ENCODE results near the gene CHAC1.
A peak's percentile ranks its signal among the peaks of the same experiment; 100 is the strongest.

The CHAC1 gene, protein sequence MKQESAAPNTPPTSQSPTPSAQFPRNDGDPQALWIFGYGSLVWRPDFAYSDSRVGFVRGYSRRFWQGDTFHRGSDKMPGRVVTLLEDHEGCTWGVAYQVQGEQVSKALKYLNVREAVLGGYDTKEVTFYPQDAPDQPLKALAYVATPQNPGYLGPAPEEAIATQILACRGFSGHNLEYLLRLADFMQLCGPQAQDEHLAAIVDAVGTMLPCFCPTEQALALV

DNA sequence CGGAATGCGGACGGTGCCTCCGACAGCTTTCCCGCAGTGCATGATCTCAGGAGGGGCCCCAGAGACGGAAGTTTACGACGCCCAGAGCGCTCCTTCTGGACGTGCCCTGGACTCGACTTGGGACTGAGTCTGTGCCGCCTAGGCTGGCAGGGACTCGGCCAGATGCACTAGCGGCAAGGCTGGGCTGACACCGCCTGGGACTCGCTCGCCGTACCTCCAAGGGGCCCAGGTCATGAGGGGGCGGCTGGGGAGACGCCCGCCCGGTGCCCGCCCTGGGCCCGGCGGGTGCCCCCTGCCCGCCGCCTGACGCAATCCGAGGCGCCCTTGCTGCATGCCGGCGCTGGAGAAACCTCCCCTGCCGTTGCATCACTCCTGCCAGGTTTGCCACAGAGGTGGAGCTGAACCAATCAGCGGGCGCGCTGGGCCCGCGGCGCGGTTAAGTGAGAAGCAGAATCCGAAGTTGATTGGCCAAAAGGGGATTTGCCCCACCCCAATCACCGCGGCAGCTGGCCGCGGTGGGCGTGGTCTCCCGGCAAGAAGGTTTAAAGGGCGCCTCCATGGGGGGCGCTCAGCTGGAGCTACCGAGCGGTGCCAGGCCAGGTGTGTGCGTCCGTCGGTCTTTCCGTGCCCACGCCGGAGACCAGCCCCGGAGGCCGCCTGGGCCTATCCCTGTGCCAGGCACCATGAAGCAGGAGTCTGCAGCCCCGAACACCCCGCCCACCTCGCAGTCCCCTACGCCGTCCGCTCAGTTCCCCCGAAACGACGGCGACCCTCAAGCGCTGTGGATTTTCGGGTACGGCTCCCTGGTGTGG, at the start of gene CHAC1:
CHAC1 (plus strand) TSS at position 571 of the 812 bp plus-strand sequence; CDS start at position 684, 113 bp downstream.
- peaks cover 10% of the 10 kb centered on the region for H3K36me3 ChIP-seq (ENCODE audit: control insufficient read depth, low read depth, low read length)
- peaks cover 19% of the 10 kb centered on the region for H3K4me1 ChIP-seq (ENCODE audit: control insufficient read depth, low read depth, low read length)
- peak within 1 kb of the TSS; percentile 76 for H3K4me3 ChIP-seq (ENCODE audit: low read length)
- peak within 1 kb of the TSS; percentile 97 for H3K27ac ChIP-seq (ENCODE audit: low read length)
- no peaks in the 10 kb centered on the region for H3K9me3 ChIP-seq (ENCODE audit: control insufficient read depth, low read depth, low read length)
- no peaks in the 10 kb centered on the region for H3K27me3 ChIP-seq (ENCODE audit: control insufficient read depth, insufficient read depth, low read length)
- peak within 1 kb of the TSS; percentile 93 for H3K9ac ChIP-seq (ENCODE audit: low read length)

DNA sequence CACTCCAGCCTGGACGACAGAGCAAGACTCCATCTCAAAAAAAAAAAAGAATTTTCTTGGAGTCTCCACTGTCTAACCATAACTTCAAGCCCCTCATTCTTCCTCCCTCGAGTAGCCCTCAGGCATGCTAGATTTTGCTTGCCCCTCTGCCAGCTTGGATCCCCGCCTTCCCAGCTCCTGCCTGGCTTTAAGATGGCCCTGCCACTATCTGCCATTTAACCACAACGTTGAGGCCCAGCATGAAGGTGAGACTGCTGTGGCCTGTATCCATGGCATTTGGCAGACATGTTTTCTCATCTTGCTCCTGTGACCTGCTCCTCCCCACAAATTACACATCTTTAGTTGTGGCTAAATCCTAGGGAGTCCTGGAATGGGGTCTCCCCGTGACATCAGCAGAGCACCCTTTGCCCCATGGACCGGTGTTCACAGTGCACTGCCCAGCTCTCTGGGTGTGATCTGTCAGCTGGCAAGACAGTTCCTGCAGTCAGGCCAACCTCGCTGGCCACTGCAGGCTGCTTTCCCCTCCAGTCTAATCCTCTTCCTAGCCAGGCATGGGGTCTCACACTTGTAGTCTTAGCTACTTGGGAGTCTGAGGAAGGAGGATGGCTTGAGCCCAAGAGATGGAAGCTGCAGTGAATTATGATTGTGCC, 48.6 kb upstream of the CHAC1 start:
- H3K9ac ChIP-seq (ENCODE audit: low read length), result no peak overlapping the region
- H3K27ac ChIP-seq (ENCODE audit: low read length), result no peak overlapping the region
- H3K9me3 ChIP-seq (ENCODE audit: control insufficient read depth, low read depth, low read length), result no peaks in the 10 kb centered on the region
- no peaks in the 10 kb centered on the region for H3K4me1 ChIP-seq (ENCODE audit: control insufficient read depth, low read depth, low read length)
- H3K4me3 ChIP-seq (ENCODE audit: low read length), result no peak overlapping the region
- no peaks in the 10 kb centered on the region for H3K27me3 ChIP-seq (ENCODE audit: control insufficient read depth, insufficient read depth, low read length)
- H3K36me3 ChIP-seq (ENCODE audit: control insufficient read depth, low read depth, low read length), result peaks cover 34% of the 10 kb centered on the region

DNA sequence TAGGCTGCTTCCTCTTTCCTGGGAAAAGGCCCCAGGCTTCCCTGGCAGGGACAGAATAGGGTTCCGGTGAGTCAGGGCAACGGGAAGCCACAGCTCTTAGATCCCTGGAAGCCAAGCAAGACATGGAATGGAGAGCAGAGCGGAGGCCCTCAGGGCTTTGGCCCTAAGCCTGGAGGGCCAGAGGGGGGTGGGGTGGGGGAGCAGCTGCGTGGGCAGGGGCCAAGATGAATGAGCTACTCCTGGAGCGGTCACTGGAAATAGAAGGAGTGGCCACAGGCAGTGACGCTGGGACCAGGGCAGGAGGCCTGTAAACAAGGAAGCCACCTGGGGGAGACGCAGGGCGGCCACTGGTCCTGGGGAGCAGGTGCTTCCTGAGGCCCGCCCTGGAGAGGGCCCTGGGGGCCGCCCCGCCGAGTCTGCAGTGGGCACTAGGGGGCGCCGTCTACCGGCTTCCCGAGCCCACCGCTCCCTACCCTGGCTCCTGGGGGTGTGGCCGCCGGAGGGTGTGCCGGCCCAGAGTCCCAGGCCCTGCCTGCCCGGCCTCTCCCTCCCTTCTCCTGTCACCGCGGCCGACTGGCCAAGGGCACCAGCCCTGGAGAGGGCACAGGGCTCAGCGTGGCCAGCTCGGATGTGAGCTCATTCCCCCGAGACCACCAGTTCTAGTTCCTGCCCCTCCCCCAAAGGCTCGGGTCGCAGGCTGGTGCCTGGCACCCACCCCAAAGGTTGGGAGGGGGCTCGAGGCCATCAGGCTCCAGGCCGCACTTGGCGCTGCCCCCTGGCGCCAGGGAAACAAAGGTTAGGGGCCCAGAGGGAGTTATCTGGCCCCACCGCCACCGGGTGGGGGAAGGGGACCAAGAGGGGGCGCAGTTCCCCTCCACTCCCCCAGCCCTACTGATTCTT, 46.9 kb upstream of the CHAC1 start:
- H3K4me3 ChIP-seq (ENCODE audit: low read length), result peak overlapping the region; percentile 52
- no peak overlapping the region for H3K27ac ChIP-seq (ENCODE audit: low read length)
- no peaks in the 10 kb centered on the region for H3K27me3 ChIP-seq (ENCODE audit: control insufficient read depth, insufficient read depth, low read length)
- H3K9me3 ChIP-seq (ENCODE audit: control insufficient read depth, low read depth, low read length), result no peaks in the 10 kb centered on the region
- peaks cover 18% of the 10 kb centered on the region for H3K36me3 ChIP-seq (ENCODE audit: control insufficient read depth, low read depth, low read length)
- H3K4me1 ChIP-seq (ENCODE audit: control insufficient read depth, low read depth, low read length), result peaks cover 6% of the 10 kb centered on the region
- no peak overlapping the region for H3K9ac ChIP-seq (ENCODE audit: low read length)

DNA sequence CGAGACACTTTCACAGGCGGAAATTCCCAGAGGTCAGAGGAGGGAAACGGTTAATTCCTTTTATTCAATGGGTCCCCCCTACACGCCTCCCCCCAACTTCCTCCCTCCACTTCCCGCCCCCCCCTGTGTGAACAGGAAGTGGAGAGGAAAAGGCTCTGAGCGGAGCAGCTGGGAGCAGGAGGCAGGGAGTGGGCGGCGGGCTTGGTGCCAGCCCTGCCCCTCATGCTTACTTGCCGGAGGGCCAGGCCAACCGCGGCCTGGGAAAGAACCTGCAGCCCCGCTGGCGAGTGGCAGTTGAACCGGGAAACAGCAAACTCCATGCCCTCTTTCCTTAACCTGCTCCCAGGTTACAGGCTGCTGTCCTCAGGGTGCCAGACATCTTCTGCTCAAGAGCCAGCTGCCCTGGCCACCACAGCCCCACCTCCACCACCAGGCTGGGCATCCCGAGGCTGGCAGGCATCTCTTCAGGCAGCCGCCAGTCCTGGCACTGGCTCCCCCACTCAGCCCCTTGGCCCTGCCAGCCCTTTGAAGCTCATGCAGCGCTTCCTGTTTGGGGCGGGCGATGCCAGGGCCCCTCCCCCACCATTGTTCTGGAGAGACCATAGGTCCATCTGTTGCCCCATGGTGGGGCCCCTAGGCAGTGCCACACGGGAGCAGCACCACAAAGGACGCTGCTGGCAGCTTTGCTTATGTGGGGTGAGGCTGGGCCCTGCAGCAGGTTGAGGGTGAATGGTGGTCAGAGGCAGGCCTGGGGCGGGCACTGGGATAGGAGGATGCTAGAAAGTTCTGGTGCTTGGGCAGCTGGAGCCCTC, 46.1 kb upstream of the CHAC1 start:
- Histone ChIP-seq H3K4me3 (ENCODE audit: low read length) (peak overlapping the region; percentile 52), H3K36me3 (ENCODE audit: control insufficient read depth, low read depth, low read length) (peaks cover 18% of the 10 kb centered on the region), H3K9ac (ENCODE audit: low read length) (no peak overlapping the region), H3K27me3 (ENCODE audit: control insufficient read depth, insufficient read depth, low read length) (no peaks in the 10 kb centered on the region), H3K4me1 (ENCODE audit: control insufficient read depth, low read depth, low read length) (peaks cover 7% of the 10 kb centered on the region), H3K9me3 (ENCODE audit: control insufficient read depth, low read depth, low read length) (no peaks in the 10 kb centered on the region), H3K27ac (ENCODE audit: low read length) (no peak overlapping the region)

DNA sequence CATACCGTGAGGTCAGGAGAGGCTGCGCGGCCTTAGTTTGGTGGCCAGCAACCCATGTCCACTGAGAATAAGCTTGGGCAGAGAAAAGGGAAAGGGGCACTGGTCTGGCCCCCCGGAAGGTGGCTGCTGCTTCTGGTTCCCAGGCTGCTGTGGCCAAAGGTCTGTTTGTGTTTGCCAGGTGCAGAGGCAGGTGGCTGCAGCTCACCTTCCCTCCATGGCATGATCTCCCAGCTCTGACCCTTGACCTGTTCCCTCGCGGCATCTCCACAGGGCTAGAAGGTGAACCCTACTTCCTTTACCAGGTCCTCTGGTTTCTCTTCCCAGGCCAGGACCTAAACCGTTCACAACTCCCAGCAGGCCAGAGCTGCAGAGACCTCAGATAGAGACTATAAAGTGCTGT, 45.2 kb upstream of the CHAC1 start:
- no peak overlapping the region for H3K4me3 ChIP-seq (ENCODE audit: low read length)
- peaks cover 7% of the 10 kb centered on the region for H3K4me1 ChIP-seq (ENCODE audit: control insufficient read depth, low read depth, low read length)
- peaks cover 12% of the 10 kb centered on the region for H3K36me3 ChIP-seq (ENCODE audit: control insufficient read depth, low read depth, low read length)
- H3K27ac ChIP-seq (ENCODE audit: low read length), result no peak overlapping the region
- no peaks in the 10 kb centered on the region for H3K9me3 ChIP-seq (ENCODE audit: control insufficient read depth, low read depth, low read length)
- no peaks in the 10 kb centered on the region for H3K27me3 ChIP-seq (ENCODE audit: control insufficient read depth, insufficient read depth, low read length)
- no peak overlapping the region for H3K9ac ChIP-seq (ENCODE audit: low read length)

DNA sequence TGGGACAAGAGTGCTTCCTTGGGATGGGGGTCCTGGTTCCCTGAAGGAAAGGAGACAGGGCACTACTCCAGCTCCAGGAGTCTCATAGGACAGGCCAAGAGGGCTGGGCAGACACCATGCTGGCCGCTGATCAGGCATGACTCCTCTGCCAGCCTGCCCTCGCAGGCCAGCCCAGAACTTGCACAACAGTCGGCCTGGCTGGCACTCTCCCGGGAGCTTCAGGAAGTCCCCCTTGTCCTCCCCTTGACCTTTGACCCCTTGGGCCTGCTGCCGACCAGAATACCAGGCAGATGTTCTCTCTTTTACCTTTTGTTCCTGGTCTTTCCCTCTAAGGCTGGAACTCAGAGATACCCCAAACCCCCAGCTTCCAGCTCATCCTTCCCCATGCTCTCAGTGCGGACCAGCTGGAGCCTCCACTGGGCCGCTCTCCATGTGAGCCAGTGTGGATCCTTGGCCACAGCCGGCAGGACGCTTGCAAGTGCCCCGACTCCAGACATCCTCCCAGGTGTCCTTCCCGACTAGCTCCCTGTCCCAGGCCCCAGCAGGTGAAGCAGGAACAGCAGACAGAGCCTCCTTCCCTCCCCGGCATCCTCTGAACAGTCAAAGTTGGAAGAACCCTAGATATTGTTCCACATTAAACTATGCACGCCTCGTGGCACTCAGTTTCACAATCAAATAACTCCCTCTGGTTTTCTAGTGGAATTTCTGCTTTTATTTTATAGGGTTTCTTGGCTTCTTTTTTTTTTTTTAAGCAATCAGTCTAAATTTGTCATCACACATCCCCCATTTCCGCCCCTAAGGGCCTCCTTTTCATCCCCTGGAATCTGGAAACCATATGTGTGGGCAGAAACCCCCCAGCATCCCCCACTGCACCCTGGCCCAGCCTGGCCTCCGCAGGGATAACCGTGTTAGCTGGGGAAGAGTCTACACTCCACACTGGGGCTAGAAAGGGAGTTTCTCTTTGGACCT, 43.3 kb upstream of the CHAC1 start:
- no peak overlapping the region for H3K9ac ChIP-seq (ENCODE audit: low read length)
- H3K36me3 ChIP-seq (ENCODE audit: control insufficient read depth, low read depth, low read length), result peaks cover under 1% of the 10 kb centered on the region
- peaks cover 10% of the 10 kb centered on the region for H3K4me1 ChIP-seq (ENCODE audit: control insufficient read depth, low read depth, low read length)
- no peaks in the 10 kb centered on the region for H3K9me3 ChIP-seq (ENCODE audit: control insufficient read depth, low read depth, low read length)
- H3K27me3 ChIP-seq (ENCODE audit: control insufficient read depth, insufficient read depth, low read length), result no peaks in the 10 kb centered on the region
- no peak overlapping the region for H3K27ac ChIP-seq (ENCODE audit: low read length)
- H3K4me3 ChIP-seq (ENCODE audit: low read length), result no peak overlapping the region

DNA sequence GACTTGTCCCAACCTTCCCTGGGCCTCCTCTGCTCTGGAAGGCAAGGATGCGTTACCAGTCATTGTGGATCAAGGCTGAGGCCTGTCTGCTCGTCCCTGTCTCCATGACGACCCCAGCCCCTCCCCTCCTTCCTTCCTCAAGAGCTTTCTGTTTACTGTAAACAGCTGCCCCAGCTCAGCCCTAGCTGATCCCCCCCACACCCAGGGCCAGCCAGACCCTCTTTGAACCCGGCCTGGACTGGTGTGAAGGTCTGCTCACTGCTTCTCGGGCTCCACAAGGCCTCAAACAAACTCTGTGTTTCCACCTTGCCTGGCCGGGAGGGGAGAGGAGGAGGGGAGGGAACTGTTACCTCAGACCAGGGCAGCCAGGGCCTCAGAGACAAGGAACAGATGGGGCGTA, 42.1 kb upstream of the CHAC1 start:
- Histone ChIP-seq H3K36me3 (ENCODE audit: control insufficient read depth, low read depth, low read length) (no peaks in the 10 kb centered on the region), H3K27ac (ENCODE audit: low read length) (peak overlapping the region; percentile 26), H3K27me3 (ENCODE audit: control insufficient read depth, insufficient read depth, low read length) (no peaks in the 10 kb centered on the region), H3K4me1 (ENCODE audit: control insufficient read depth, low read depth, low read length) (peaks cover 11% of the 10 kb centered on the region), H3K9ac (ENCODE audit: low read length) (no peak overlapping the region), H3K4me3 (ENCODE audit: low read length) (no peak overlapping the region), H3K9me3 (ENCODE audit: control insufficient read depth, low read depth, low read length) (no peaks in the 10 kb centered on the region)

DNA sequence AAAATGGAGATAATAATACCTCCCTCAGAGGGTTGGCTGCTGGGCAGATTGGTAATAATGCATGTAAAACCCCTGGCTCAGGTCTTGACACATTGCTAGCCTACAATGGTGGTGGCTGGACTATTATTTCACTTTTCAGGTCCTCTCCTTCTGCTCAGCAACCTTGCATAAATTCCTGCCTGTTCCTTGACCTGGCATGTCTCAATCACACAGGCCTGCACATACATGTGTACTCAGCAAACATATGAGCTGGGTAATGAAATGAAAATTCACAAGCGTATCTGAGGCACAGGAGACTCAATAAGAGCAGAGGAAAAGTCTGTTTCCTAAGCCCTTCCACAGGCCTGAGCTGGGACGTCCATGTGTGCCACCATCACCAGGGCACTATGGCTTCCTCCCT, 41.6 kb upstream of the CHAC1 start:
- Histone ChIP-seq H3K4me3 (ENCODE audit: low read length) (no peak overlapping the region), H3K9ac (ENCODE audit: low read length) (no peak overlapping the region), H3K9me3 (ENCODE audit: control insufficient read depth, low read depth, low read length) (no peaks in the 10 kb centered on the region), H3K27ac (ENCODE audit: low read length) (peak overlapping the region; percentile 26), H3K27me3 (ENCODE audit: control insufficient read depth, insufficient read depth, low read length) (no peaks in the 10 kb centered on the region), H3K4me1 (ENCODE audit: control insufficient read depth, low read depth, low read length) (peaks cover 11% of the 10 kb centered on the region), H3K36me3 (ENCODE audit: control insufficient read depth, low read depth, low read length) (no peaks in the 10 kb centered on the region)

DNA sequence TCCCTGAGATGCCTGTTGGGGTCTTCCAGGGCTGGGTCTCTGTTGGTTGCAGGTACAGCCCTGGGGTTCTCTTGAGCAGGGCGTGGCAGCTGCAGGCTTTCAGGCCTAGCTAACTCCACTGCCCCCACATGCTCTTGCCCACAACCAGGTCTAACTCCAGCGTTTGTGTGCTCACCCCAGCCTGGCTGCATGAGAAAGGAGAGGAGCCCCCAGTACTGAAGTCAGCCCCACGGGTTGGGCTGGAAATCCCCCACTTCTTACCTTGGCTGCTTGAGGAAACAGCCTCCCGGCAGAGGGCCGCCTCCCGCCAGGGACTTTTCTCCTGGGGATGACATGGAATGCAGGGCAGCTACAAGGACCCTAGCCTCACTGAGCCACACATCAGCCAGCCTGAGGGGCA, 40.8 kb upstream of the CHAC1 start:
- H3K9ac ChIP-seq (ENCODE audit: low read length), result no peak overlapping the region

DNA sequence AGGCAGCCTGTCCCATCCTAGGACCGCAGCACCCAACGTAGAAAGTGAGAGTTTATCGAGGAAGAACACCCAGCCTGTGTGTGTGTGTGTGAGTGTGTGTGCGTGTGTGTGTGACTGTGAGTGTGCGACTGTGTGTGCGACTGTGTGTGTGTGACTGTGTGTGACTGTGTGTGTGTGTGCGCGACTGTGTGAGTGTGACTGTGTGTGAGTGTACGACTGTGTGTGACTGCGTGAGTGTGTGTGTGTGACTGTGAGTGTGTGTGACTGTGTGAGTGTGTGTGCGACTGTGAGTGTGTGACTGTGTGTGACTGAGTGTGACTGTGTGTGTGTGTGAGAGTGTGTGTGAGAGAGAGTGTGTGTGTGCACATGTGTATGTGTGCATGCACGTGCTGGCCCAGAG, 39.3 kb upstream of the CHAC1 start:
- Histone ChIP-seq H3K36me3 (ENCODE audit: control insufficient read depth, low read depth, low read length) (no peaks in the 10 kb centered on the region), H3K4me1 (ENCODE audit: control insufficient read depth, low read depth, low read length) (peaks cover 11% of the 10 kb centered on the region), H3K9ac (ENCODE audit: low read length) (no peak overlapping the region), H3K4me3 (ENCODE audit: low read length) (no peak overlapping the region), H3K27me3 (ENCODE audit: control insufficient read depth, insufficient read depth, low read length) (no peaks in the 10 kb centered on the region), H3K9me3 (ENCODE audit: control insufficient read depth, low read depth, low read length) (no peaks in the 10 kb centered on the region), H3K27ac (ENCODE audit: low read length) (no peak overlapping the region)

More for the DNA sequence above, 40.8 kb upstream of the CHAC1 start:
- Histone ChIP-seq H3K36me3 (ENCODE audit: control insufficient read depth, low read depth, low read length) (no peaks in the 10 kb centered on the region), H3K9me3 (ENCODE audit: control insufficient read depth, low read depth, low read length) (no peaks in the 10 kb centered on the region), H3K27ac (ENCODE audit: low read length) (no peak overlapping the region), H3K4me3 (ENCODE audit: low read length) (no peak overlapping the region), H3K4me1 (ENCODE audit: control insufficient read depth, low read depth, low read length) (peaks cover 11% of the 10 kb centered on the region), H3K27me3 (ENCODE audit: control insufficient read depth, insufficient read depth, low read length) (no peaks in the 10 kb centered on the region)

Data from iPS-18a (cell line).